CD14-positive monocyte (primary cell): ENCODE data around the gene CFAP221. TPM values are rescaled to one million over a fixed set of nuclear protein-coding genes. Genes with fewer than 3 reads are reported as not detected.
A peak's percentile ranks its signal among the peaks of the same experiment; 100 is the strongest.

Experiments used
- DNase-seq, 3 donors: peaks; one replicate each; pipeline ENCODE4 v3.0.0-alpha.2; 2011 to 2022
- H2AFZ ChIP-seq: 2 replicates; pipeline ENCODE4 v1.6.0; 2012; ENCODE audit warnings: mild to moderate bottlenecking, low read depth, low read length, inconsistent platforms; ENCODE audit not compliant: insufficient read depth, poor library complexity, severe bottlenecking
- H3K27ac ChIP-seq, 2 donors: 1 replicate in 1 of 2; 2 replicates in 1 of 2; pipeline ENCODE4 v1.5.1; 2012 to 2013; ENCODE audit warnings: low read length in 2 of 2, control low read depth in 1 of 2, inconsistent platforms in 1 of 2, low read depth in 1 of 2, mild to moderate bottlenecking in 1 of 2
- H3K27me3 ChIP-seq, 2 donors: one replicate each; pipeline versions ENCODE4 v1.6.0 to v1.6.1; 2011 to 2013; ENCODE audit warnings: low read length in 2 of 2; ENCODE audit not compliant: control insufficient read depth in 2 of 2, insufficient read depth in 2 of 2
- H3K36me3 ChIP-seq, 2 donors: replicated peaks in 1 of 2; 1 replicate in 1 of 2; 2 replicates in 1 of 2; pipeline versions ENCODE4 v1.5.1 to v1.6.1; 2012 to 2013; ENCODE audit warnings: low read length in 2 of 2, control low read depth in 1 of 2, inconsistent platforms in 1 of 2, mild to moderate bottlenecking in 1 of 2; ENCODE audit not compliant: insufficient read depth in 2 of 2, control insufficient read depth in 1 of 2
- H3K4me1 ChIP-seq, 2 donors: 1 replicate in 1 of 2; 2 replicates in 1 of 2; pipeline versions ENCODE4 v1.5.1 to v1.6.1; 2012 to 2013; ENCODE audit warnings: low read length in 2 of 2, control low read depth in 1 of 2, inconsistent platforms in 1 of 2, mild to moderate bottlenecking in 1 of 2, moderate library complexity in 1 of 2; ENCODE audit not compliant: insufficient read depth in 2 of 2, control insufficient read depth in 1 of 2
- H3K4me2 ChIP-seq: replicated peaks from 2 replicates; pipeline ENCODE3; 2012; ENCODE audit warnings: low read length, moderate library complexity, mild to moderate bottlenecking; ENCODE audit not compliant: poor library complexity, severe bottlenecking; ENCODE audit errors: extremely low read depth
- H3K4me3 ChIP-seq, 3 experiments: fragments of 200-600 bp in 1 of 3; sonication (generic) in 1 of 3; replicated peaks in 1 of 3; 1 replicate in 2 of 3; 2 replicates in 1 of 3; pipeline ENCODE4 v1.5.1; 2011 to 2013; ENCODE audit warnings: low read length in 3 of 3, mild to moderate bottlenecking in 3 of 3, control low read depth in 2 of 3, low read depth in 2 of 3, inconsistent platforms in 1 of 3, moderate library complexity in 1 of 3
- H3K79me2 ChIP-seq: 2 replicates; pipeline ENCODE4 v1.6.0; 2012; ENCODE audit warnings: mild to moderate bottlenecking, control low read depth, inconsistent platforms, low read length, moderate library complexity; ENCODE audit not compliant: insufficient read depth
- H3K9ac ChIP-seq: 2 replicates; pipeline ENCODE4 v1.6.0; 2017; ENCODE audit warnings: low read length, mild to moderate bottlenecking; ENCODE audit not compliant: insufficient read depth, poor library complexity, severe bottlenecking
- H3K9me3 ChIP-seq, 2 donors: replicated peaks in 1 of 2; 1 replicate in 1 of 2; 2 replicates in 1 of 2; pipeline versions ENCODE4 v1.5.1 to v1.6.1; 2012 to 2013; ENCODE audit warnings: low read length in 2 of 2, control low read depth in 1 of 2; ENCODE audit not compliant: control insufficient read depth in 1 of 2, insufficient read depth in 1 of 2
- H4K20me1 ChIP-seq: 2 replicates; pipeline ENCODE4 v1.6.0; 2012; ENCODE audit warnings: mild to moderate bottlenecking, low read length, control low read depth, moderate library complexity; ENCODE audit not compliant: insufficient read depth
- H3K27ac Mint-ChIP-seq, 7 donors: one replicate each; pipeline ENCODE4 v1.8.0; 2020; ENCODE audit warnings: mild to moderate bottlenecking in 7 of 7, mixed read lengths in 7 of 7, moderate library complexity in 6 of 7, inconsistent platforms in 2 of 7
- H3K27me3 Mint-ChIP-seq, 3 donors: one replicate each; pipeline ENCODE4 v1.8.0; 2021 to 2022; ENCODE audit warnings: low read depth in 3 of 3, mild to moderate bottlenecking in 3 of 3, mixed read lengths in 3 of 3, moderate library complexity in 3 of 3, inconsistent platforms in 1 of 3
- H3K36me3 Mint-ChIP-seq, 2 donors: one replicate each; pipeline ENCODE4 v1.8.0; 2020; ENCODE audit warnings: mixed read lengths in 2 of 2, inconsistent platforms in 1 of 2, mild to moderate bottlenecking in 1 of 2
- H3K4me1 Mint-ChIP-seq: one replicate; pipeline ENCODE4 v1.8.0; 2020; ENCODE audit warnings: mild to moderate bottlenecking, mixed read lengths
- H3K4me3 Mint-ChIP-seq, 2 donors: one replicate each; pipeline ENCODE4 v1.8.0; 2020; ENCODE audit warnings: mild to moderate bottlenecking in 2 of 2, mixed read lengths in 2 of 2, moderate library complexity in 1 of 2
- H3K9me3 Mint-ChIP-seq, 7 donors: one replicate each; pipeline ENCODE4 v1.8.0; 2020 to 2022; ENCODE audit warnings: mixed read lengths in 7 of 7, mild to moderate bottlenecking in 6 of 7, moderate library complexity in 6 of 7, inconsistent platforms in 2 of 7
- CTCF ChIP-seq: fragments of 200-600 bp; IDR thresholded peaks from one replicate; pipeline ENCODE4 v1.8.0; 2022; ENCODE audit warnings: antibody characterized with exemption, mild to moderate bottlenecking
- WGBS: methylation state at CpG from one replicate; pipeline ENCODE4 v1.1.5; 2013; ENCODE audit warnings: missing lambda C conversion rate; ENCODE audit not compliant: insufficient coverage; 5-methylcytosine and 5-hydroxymethylcytosine counted together
- intact Hi-C, 2 donors: fragments of 100-400 bp; cut with micrococcal nuclease; formaldehyde crosslinking; loops; one replicate each; pipeline versions ENCODE4 v1.15.0 to v1.15.1; 2023
- polyA plus RNA-seq, 3 donors: library from polyadenylated mRNA; depleted of rRNA in 1 of 3; unstranded in 2 of 3; stranded (reverse) in 1 of 3; fragments of 300-500 nt in 2 of 3; fragments of >200 nt in 1 of 3; fragmentation: Illumina TruSeq in 2 of 3; gene quantifications; 1 replicate in 2 of 3; 2 replicates in 1 of 3; pipeline ENCODE4 v1.2.3, GENCODE V29; 2012 to 2021

Gene CFAP221
- polyA plus RNA-seq, 3 donors, result not detected

GRCh38 chr2:119696005-119696404, 151.8 kb downstream of the CFAP221 start:
- DNase-seq, result no peak
- no peak overlapping the region for H3K4me3 ChIP-seq
- H3K36me3 ChIP-seq, result no peaks in the 10 kb centered on the region
- H3K4me2 ChIP-seq, result no peak overlapping the region
- H3K9me3 ChIP-seq, result no peaks in the 10 kb centered on the region
- peaks cover 0 to 9% (median 0%) of the 10 kb centered on the region in 3 donors for H3K27me3 Mint-ChIP-seq
- H2AFZ ChIP-seq, result no peak overlapping the region
- no peak overlapping the region for H3K9ac ChIP-seq
- intact Hi-C loops, result no loop called here
- H3K4me1 Mint-ChIP-seq, result peaks cover 9% of the 10 kb centered on the region
- TF ChIP-seq CTCF, result no peak
- no peak overlapping the region for H3K27ac ChIP-seq
- H3K4me3 Mint-ChIP-seq, result no peak overlapping the region
- no peaks in the 10 kb centered on the region for H3K4me1 ChIP-seq
- H3K27me3 ChIP-seq, result no peaks in the 10 kb centered on the region
- peaks cover 0 to 3% (median 0%) of the 10 kb centered on the region in 7 donors for H3K9me3 Mint-ChIP-seq
- 100% methylated on average over 1 of the region's 3 CpGs for WGBS
- no peaks in the 10 kb centered on the region for H3K36me3 Mint-ChIP-seq
- H4K20me1 ChIP-seq, result no peaks in the 10 kb centered on the region
- H3K27ac Mint-ChIP-seq, result peak overlapping the region in 1 of 7 donors; percentile 70
- no peaks in the 10 kb centered on the region for H3K79me2 ChIP-seq

- Histone ChIP-seq H3K27ac (no peak overlapping the region), H3K4me2 (no peak overlapping the region), H3K4me1 (no peaks in the 10 kb centered on the region), H2AFZ (no peak overlapping the region), H3K27me3 (no peaks in the 10 kb centered on the region), H4K20me1 (no peaks in the 10 kb centered on the region), H3K4me3 (no peak overlapping the region), H3K36me3 (no peaks in the 10 kb centered on the region), H3K79me2 (no peaks in the 10 kb centered on the region), H3K9me3 (no peaks in the 10 kb centered on the region), H3K9ac (no peak overlapping the region)
- H3K36me3 Mint-ChIP-seq, result no peaks in the 10 kb centered on the region
- peaks cover 9% of the 10 kb centered on the region for H3K4me1 Mint-ChIP-seq
- intact Hi-C loops, result no loop called here
- TF ChIP-seq CTCF, result no peak
- H3K9me3 Mint-ChIP-seq, result peaks cover 0 to 3% (median 0%) of the 10 kb centered on the region in 7 donors
- WGBS, result 65% methylated on average over 6 of the region's 6 CpGs
- H3K27me3 Mint-ChIP-seq, result peaks cover 0 to 9% (median under 1%) of the 10 kb centered on the region in 3 donors
- no peak for DNase-seq
- no peak overlapping the region for H3K27ac Mint-ChIP-seq
- no peak overlapping the region for H3K4me3 Mint-ChIP-seq
These were observed 152.3 kb downstream of the CFAP221 start for GRCh38 chr2:119696494-119697030.
